WTC11 (cell line): Measurements from ENCODE around the gene SLC2A14. TPM values are rescaled to one million over a fixed set of nuclear protein-coding genes. Genes with fewer than 3 reads are reported as not detected.

Experiments used
- ATAC-seq: fragments of 200-7000 bp; cut with Tn5 transposase; 2 replicates; pipeline ENCODE4 v1.10.0; 2021; ENCODE audit warnings: mild to moderate bottlenecking, moderate library complexity
- CTCF ChIA-PET: fragments of 300-600 bp; sonication (Branson Sonifier 250); formaldehyde crosslinking; loops from one replicate; lab custom pipeline; 2021; ENCODE audit warnings: antibody characterized with exemption; lab: Charles Lee
- POLR2A ChIA-PET: fragments of 350-600 bp; sonication (Branson Sonifier 250); formaldehyde crosslinking; loops from one replicate; lab custom pipeline; 2021; ENCODE audit warnings: antibody characterized with exemption; lab: Charles Lee
- DNase-seq: peaks from one replicate; pipeline ENCODE4 v3.0.0; 2021; ENCODE audit warnings: low spot score
- H3K27ac Mint-ChIP-seq: 2 replicates; pipeline ENCODE4 v1.8.0; 2021; ENCODE audit warnings: mixed read lengths
- H3K27me3 Mint-ChIP-seq: 2 replicates; pipeline ENCODE4 v1.8.0; 2021; ENCODE audit warnings: low read depth, mild to moderate bottlenecking, moderate library complexity, mixed read lengths
- H3K36me3 Mint-ChIP-seq: 2 replicates; pipeline ENCODE4 v1.8.0; 2021; ENCODE audit warnings: mixed read lengths
- H3K4me1 Mint-ChIP-seq: 2 replicates; pipeline ENCODE4 v1.8.0; 2022; ENCODE audit warnings: mixed read lengths
- H3K4me3 Mint-ChIP-seq: 2 replicates; pipeline ENCODE4 v1.8.0; 2021; ENCODE audit warnings: mild to moderate bottlenecking, moderate library complexity, mixed read lengths
- H3K9me3 Mint-ChIP-seq: 2 replicates; pipeline ENCODE4 v1.8.0; 2021; ENCODE audit warnings: mixed read lengths
- FOXP1 ChIP-seq: sonication (generic); formaldehyde crosslinking; IDR thresholded peaks from 2 replicates; pipeline ENCODE4 v1.8.0; 2022; ENCODE audit warnings: missing genetic modification reagents, mild to moderate bottlenecking, moderate library complexity, borderline replicate concordance
- IRF2 ChIP-seq: sonication (generic); formaldehyde crosslinking; IDR thresholded peaks from 2 replicates; pipeline ENCODE4 v1.8.0; 2022; ENCODE audit warnings: low read depth, missing genetic modification reagents, borderline replicate concordance
- JAZF1 ChIP-seq: fragments of 250-450 bp; sonication (Bioruptor Pico); IDR thresholded peaks from 2 replicates; pipeline ENCODE4 v1.9.0; 2021; ENCODE audit warnings: moderate library complexity, mild to moderate bottlenecking, inconsistent platforms
- MXD4 ChIP-seq: fragments of 250-450 bp; sonication (Bioruptor Pico); IDR thresholded peaks from 2 replicates; pipeline ENCODE4 v1.8.0; 2021; ENCODE audit warnings: mild to moderate bottlenecking, moderate library complexity, borderline replicate concordance
- NR3C1 ChIP-seq: sonication (generic); formaldehyde crosslinking; conservative IDR thresholded peaks from 2 replicates; pipeline ENCODE4 v1.8.1; 2023; ENCODE audit warnings: low read depth, mild to moderate bottlenecking, missing genetic modification reagents
- PRRX2 ChIP-seq: fragments of 250-450 bp; sonication (Bioruptor Pico); IDR thresholded peaks from 2 replicates; pipeline ENCODE4 v1.8.0; 2021; ENCODE audit warnings: mild to moderate bottlenecking
- RELA ChIP-seq: sonication (generic); formaldehyde crosslinking; IDR thresholded peaks from 2 replicates; pipeline ENCODE4 v1.8.1; 2022; ENCODE audit warnings: missing genetic modification reagents, mild to moderate bottlenecking, borderline replicate concordance
- TEAD1 ChIP-seq: sonication (generic); formaldehyde crosslinking; IDR thresholded peaks from 2 replicates; pipeline ENCODE4 v1.8.0; 2022; ENCODE audit warnings: mild to moderate bottlenecking, missing genetic modification reagents
- TEAD4 ChIP-seq: sonication (generic); formaldehyde crosslinking; IDR thresholded peaks from 2 replicates; pipeline ENCODE4 v1.8.0; 2022; ENCODE audit warnings: mild to moderate bottlenecking, missing genetic modification reagents
- TP53 ChIP-seq: sonication (generic); formaldehyde crosslinking; IDR thresholded peaks from 2 replicates; pipeline ENCODE4 v1.8.1; 2023; ENCODE audit warnings: mild to moderate bottlenecking, missing genetic modification reagents
- ZNF219 ChIP-seq: sonication (generic); formaldehyde crosslinking; IDR thresholded peaks from 2 replicates; pipeline ENCODE4 v1.8.0; 2023; ENCODE audit warnings: missing genetic modification reagents, mild to moderate bottlenecking, borderline replicate concordance
- ZNF232 ChIP-seq: sonication (generic); formaldehyde crosslinking; IDR thresholded peaks from 2 replicates; pipeline ENCODE4 v1.8.0; 2022; ENCODE audit warnings: mild to moderate bottlenecking, missing genetic modification reagents
- ZNF263 ChIP-seq: sonication (generic); formaldehyde crosslinking; IDR thresholded peaks from 2 replicates; pipeline ENCODE4 v1.8.1; 2022; ENCODE audit warnings: low read depth, mild to moderate bottlenecking, moderate library complexity, missing genetic modification reagents
- ZNF416 ChIP-seq: fragments of 250-450 bp; sonication (Bioruptor Pico); IDR thresholded peaks from 2 replicates; pipeline ENCODE4 v1.9.0; 2021; ENCODE audit warnings: mild to moderate bottlenecking, inconsistent platforms
- total RNA-seq: library from RNA; stranded (reverse); gene quantifications from 3 replicates; pipeline ENCODE4 v1.2.3, GENCODE V29; 2021
- TF ChIP-seq, protein P1 (sequence below): sonication (generic); formaldehyde crosslinking; IDR thresholded peaks from 2 replicates; pipeline ENCODE4 v1.8.1; 2023; ENCODE audit warnings: mild to moderate bottlenecking, missing genetic modification reagents, moderate library complexity
- TF ChIP-seq, protein P2 (sequence below): sonication (generic); formaldehyde crosslinking; IDR thresholded peaks from 2 replicates; pipeline ENCODE4 v1.8.0; 2022; ENCODE audit warnings: mild to moderate bottlenecking, missing genetic modification reagents
- TF ChIP-seq, protein P3 (sequence below): sonication (generic); formaldehyde crosslinking; IDR thresholded peaks from 2 replicates; pipeline ENCODE4 v1.8.0; 2023; ENCODE audit warnings: missing genetic modification reagents, mild to moderate bottlenecking, borderline replicate concordance
- TF ChIP-seq, protein P4 (sequence below): sonication (generic); formaldehyde crosslinking; IDR thresholded peaks from 2 replicates; pipeline ENCODE4 v1.8.0; 2022; ENCODE audit warnings: mild to moderate bottlenecking, missing genetic modification reagents
- TF ChIP-seq, protein P5 (sequence below): sonication (generic); formaldehyde crosslinking; IDR thresholded peaks from 2 replicates; pipeline ENCODE4 v1.8.0; 2022; ENCODE audit warnings: mild to moderate bottlenecking, missing genetic modification reagents
- TF ChIP-seq, protein P6 (sequence below): sonication (generic); formaldehyde crosslinking; IDR thresholded peaks from 2 replicates; pipeline ENCODE4 v1.8.1; 2023; ENCODE audit warnings: mild to moderate bottlenecking, missing genetic modification reagents

Gene SLC2A14
- total RNA-seq, 1 experiment from 2014 or later: 24.4 TPM

DNA sequence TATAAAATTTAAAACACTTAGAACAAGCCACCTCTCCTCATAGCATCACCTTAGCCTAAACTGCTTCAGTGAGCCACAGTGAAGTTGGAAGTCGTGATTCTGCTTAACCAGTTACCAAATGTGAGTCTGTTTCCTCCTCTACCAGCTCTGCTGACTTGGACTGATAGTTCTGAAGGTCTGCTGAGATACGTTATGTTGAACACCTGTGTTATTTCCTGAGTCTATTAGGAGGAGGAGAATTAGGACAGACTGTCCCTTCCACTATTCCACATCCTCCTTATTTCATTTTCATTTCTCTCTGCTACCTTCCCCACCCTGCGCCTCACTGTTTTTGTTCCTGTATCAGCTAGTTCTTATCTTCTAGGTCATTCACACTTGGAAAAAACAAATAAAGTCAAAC lies 2.4 kb downstream of the SLC2A14 start:
- TF ChIP-seq, protein P1, sequence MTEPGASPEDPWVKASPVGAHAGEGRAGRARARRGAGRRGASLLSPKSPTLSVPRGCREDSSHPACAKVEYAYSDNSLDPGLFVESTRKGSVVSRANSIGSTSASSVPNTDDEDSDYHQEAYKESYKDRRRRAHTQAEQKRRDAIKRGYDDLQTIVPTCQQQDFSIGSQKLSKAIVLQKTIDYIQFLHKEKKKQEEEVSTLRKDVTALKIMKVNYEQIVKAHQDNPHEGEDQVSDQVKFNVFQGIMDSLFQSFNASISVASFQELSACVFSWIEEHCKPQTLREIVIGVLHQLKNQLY: no peak
- Mint-ChIP-seq H3K36me3 (no peaks in the 10 kb centered on the region), H3K9me3 (peaks cover 3% of the 10 kb centered on the region; the same call in 1 of the 2 replicates), H3K4me3 (no peak overlapping the region), H3K27ac (no peak overlapping the region), H3K27me3 (no peaks in the 10 kb centered on the region), H3K4me1 (peaks cover 10% of the 10 kb centered on the region)
- POLR2A ChIA-PET: no interaction called here
- DNase-seq (no peak), ATAC-seq (no peak)
- CTCF ChIA-PET: no interaction called here

DNA sequence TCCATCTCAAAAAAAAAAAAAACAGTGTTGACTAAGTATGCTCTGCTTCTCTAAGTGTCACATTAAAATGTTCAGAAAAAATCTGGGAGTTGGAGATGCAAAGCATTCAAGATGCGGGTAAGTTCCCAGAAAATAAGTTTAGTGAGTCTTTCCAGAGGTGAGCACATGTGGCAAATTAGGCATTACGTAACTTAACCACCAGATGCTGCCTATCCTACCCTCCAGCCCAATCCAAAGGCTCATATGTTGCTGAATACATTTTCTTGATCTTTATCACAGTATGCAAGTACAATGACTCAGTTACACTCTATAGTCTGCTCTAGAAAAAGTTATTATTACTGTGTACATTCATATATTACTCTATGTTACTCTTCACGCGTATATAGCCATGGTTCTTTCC lies 3.6 kb downstream of the SLC2A14 start:
- Mint-ChIP-seq H3K36me3 (no peaks in the 10 kb centered on the region), H3K27me3 (no peaks in the 10 kb centered on the region), H3K4me3 (no peak overlapping the region), H3K9me3 (peaks cover 3% of the 10 kb centered on the region; the same call in 1 of the 2 replicates)
- CTCF ChIA-PET: interaction anchor here (1.0 kb wide), 1 partner anchor 69 kb away, joined by 3 read pairs; no protein-coding TSS in a partner anchor
- TF ChIP-seq TEAD4 (CRISPR knock-in tag) (no peak), PRRX2 (CRISPR knock-in tag) (no peak), TP53 (CRISPR knock-in tag) (no peak), ZNF416 (CRISPR knock-in tag) (no peak), RELA (CRISPR knock-in tag) (no peak), JAZF1 (CRISPR knock-in tag) (no peak)
- TF ChIP-seq, protein P2, sequence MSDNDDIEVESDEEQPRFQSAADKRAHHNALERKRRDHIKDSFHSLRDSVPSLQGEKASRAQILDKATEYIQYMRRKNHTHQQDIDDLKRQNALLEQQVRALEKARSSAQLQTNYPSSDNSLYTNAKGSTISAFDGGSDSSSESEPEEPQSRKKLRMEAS (CRISPR knock-in tag): no peak
- TF ChIP-seq, all 79 proteins: peak for 0
- POLR2A ChIA-PET: no interaction called here
- no peak for ATAC-seq
- Mint-ChIP-seq H3K27ac (no peak overlapping the region), H3K4me1 (peaks cover 17% of the 10 kb centered on the region)
- DNase-seq: no peak

DNA sequence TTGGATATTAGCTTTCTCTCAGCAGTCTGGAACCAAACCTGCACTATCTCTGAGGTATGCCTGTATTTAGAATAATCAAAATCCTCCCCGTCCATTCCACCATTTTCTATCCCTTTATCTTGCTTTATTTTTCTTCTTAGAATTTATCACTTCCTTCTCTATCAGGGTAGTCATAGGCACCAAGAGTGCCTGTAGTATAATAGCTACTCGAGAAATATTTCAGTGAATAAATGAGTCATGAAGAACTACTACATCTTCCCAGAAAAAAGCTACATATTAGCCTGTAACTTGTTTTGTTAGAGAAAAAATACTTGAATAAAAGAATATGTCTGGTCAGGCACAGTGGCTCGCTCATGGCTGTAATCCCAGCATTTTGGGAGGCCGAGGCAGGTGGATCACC lies 4.3 kb downstream of the SLC2A14 start:
- no peak for ATAC-seq
- no peak overlapping the region for H3K4me3 Mint-ChIP-seq
- POLR2A ChIA-PET: interaction anchor here (0.5 kb wide), 1 partner anchor 148 kb away, joined by 3 read pairs; no protein-coding TSS in a partner anchor
- H3K4me1 Mint-ChIP-seq: peaks cover 14% of the 10 kb centered on the region
- H3K36me3 Mint-ChIP-seq: no peaks in the 10 kb centered on the region
- peaks cover 3% of the 10 kb centered on the region; the same call in 1 of the 2 replicates for H3K9me3 Mint-ChIP-seq
- CTCF ChIA-PET: interaction anchor here (1.0 kb wide), 1 partner anchor 69 kb away, joined by 3 read pairs; no protein-coding TSS in a partner anchor
- no peaks in the 10 kb centered on the region for H3K27me3 Mint-ChIP-seq
- no peak overlapping the region for H3K27ac Mint-ChIP-seq
- DNase-seq: no peak
- TF ChIP-seq, protein P2 (CRISPR knock-in tag): no peak
- TF ChIP-seq, protein P3, sequence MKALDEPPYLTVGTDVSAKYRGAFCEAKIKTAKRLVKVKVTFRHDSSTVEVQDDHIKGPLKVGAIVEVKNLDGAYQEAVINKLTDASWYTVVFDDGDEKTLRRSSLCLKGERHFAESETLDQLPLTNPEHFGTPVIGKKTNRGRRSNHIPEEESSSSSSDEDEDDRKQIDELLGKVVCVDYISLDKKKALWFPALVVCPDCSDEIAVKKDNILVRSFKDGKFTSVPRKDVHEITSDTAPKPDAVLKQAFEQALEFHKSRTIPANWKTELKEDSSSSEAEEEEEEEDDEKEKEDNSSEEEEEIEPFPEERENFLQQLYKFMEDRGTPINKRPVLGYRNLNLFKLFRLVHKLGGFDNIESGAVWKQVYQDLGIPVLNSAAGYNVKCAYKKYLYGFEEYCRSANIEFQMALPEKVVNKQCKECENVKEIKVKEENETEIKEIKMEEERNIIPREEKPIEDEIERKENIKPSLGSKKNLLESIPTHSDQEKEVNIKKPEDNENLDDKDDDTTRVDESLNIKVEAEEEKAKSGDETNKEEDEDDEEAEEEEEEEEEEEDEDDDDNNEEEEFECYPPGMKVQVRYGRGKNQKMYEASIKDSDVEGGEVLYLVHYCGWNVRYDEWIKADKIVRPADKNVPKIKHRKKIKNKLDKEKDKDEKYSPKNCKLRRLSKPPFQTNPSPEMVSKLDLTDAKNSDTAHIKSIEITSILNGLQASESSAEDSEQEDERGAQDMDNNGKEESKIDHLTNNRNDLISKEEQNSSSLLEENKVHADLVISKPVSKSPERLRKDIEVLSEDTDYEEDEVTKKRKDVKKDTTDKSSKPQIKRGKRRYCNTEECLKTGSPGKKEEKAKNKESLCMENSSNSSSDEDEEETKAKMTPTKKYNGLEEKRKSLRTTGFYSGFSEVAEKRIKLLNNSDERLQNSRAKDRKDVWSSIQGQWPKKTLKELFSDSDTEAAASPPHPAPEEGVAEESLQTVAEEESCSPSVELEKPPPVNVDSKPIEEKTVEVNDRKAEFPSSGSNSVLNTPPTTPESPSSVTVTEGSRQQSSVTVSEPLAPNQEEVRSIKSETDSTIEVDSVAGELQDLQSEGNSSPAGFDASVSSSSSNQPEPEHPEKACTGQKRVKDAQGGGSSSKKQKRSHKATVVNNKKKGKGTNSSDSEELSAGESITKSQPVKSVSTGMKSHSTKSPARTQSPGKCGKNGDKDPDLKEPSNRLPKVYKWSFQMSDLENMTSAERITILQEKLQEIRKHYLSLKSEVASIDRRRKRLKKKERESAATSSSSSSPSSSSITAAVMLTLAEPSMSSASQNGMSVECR: no peak
- TF ChIP-seq TEAD1 (CRISPR knock-in tag) (no peak), FOXP1 (CRISPR knock-in tag) (no peak), TEAD4 (CRISPR knock-in tag) (no peak), NR3C1 (CRISPR knock-in tag) (no peak), MXD4 (no peak), IRF2 (no peak), ZNF219 (no peak), ZNF232 (CRISPR knock-in tag) (no peak), ZNF263 (CRISPR knock-in tag) (no peak)
- TF ChIP-seq, protein P4, sequence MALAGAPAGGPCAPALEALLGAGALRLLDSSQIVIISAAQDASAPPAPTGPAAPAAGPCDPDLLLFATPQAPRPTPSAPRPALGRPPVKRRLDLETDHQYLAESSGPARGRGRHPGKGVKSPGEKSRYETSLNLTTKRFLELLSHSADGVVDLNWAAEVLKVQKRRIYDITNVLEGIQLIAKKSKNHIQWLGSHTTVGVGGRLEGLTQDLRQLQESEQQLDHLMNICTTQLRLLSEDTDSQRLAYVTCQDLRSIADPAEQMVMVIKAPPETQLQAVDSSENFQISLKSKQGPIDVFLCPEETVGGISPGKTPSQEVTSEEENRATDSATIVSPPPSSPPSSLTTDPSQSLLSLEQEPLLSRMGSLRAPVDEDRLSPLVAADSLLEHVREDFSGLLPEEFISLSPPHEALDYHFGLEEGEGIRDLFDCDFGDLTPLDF (CRISPR knock-in tag): no peak
- TF ChIP-seq, protein P5, sequence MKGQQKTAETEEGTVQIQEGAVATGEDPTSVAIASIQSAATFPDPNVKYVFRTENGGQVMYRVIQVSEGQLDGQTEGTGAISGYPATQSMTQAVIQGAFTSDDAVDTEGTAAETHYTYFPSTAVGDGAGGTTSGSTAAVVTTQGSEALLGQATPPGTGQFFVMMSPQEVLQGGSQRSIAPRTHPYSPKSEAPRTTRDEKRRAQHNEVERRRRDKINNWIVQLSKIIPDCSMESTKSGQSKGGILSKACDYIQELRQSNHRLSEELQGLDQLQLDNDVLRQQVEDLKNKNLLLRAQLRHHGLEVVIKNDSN (CRISPR knock-in tag): no peak
- TF ChIP-seq, protein P1: no peak
- TF ChIP-seq, protein P6, sequence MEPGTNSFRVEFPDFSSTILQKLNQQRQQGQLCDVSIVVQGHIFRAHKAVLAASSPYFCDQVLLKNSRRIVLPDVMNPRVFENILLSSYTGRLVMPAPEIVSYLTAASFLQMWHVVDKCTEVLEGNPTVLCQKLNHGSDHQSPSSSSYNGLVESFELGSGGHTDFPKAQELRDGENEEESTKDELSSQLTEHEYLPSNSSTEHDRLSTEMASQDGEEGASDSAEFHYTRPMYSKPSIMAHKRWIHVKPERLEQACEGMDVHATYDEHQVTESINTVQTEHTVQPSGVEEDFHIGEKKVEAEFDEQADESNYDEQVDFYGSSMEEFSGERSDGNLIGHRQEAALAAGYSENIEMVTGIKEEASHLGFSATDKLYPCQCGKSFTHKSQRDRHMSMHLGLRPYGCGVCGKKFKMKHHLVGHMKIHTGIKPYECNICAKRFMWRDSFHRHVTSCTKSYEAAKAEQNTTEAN (CRISPR knock-in tag): no peak
- TF ChIP-seq, all 79 proteins: peak for 0
